ENCODE measurements around the gene LIMS2.

The LIMS2 gene

GRCh38 chr2:127701193-127701650 lies 25.9 kb upstream of the LIMS2 start, which contains the start of gene SFT2D3:
TSS of gene SFT2D3 (plus strand) at chr2:127701497. CDS start at chr2:127701529, 32 bp downstream.
- ATAC-seq: peak; percentile 80 to 84

GRCh38 chr2:127700527-127701192 lies 25.3 kb upstream of the LIMS2 start:
- ATAC-seq: peak; percentile 1 to 2

GRCh38 chr2:127698553-127699355 lies 23.4 kb upstream of the LIMS2 start:
- ATAC-seq: no peak

- no peak for ATAC-seq
Measured at GRCh38 chr2:127697482-127698180, 22.3 kb upstream of the LIMS2 start.

GRCh38 chr2:127695491-127696472 lies 20.5 kb upstream of the LIMS2 start:
- ATAC-seq: peak; percentile 39 to 69

- no peak for ATAC-seq
Measured at GRCh38 chr2:127694986-127695385, 19.7 kb upstream of the LIMS2 start.

GRCh38 chr2:127690696-127691095 lies 15.4 kb upstream of the LIMS2 start:
- no peak for ATAC-seq

GRCh38 chr2:127688405-127688804 lies 13.1 kb upstream of the LIMS2 start:
- ATAC-seq: no peak

- ATAC-seq: no peak
Measured at GRCh38 chr2:127685410-127686080, 10.2 kb upstream of the LIMS2 start.

GRCh38 chr2:127683757-127684156 lies 8.4 kb upstream of the LIMS2 start:
- ATAC-seq: no peak

GRCh38 chr2:127683056-127683455 lies 7.7 kb upstream of the LIMS2 start:
- ATAC-seq: no peak

- no peak for ATAC-seq
Measured at GRCh38 chr2:127681976-127682857, 6.9 kb upstream of the LIMS2 start.

- ATAC-seq: no peak
Measured at GRCh38 chr2:127681288-127681804, 6.0 kb upstream of the LIMS2 start.

GRCh38 chr2:127680706-127681287 lies 5.5 kb upstream of the LIMS2 start:
- ATAC-seq: no peak

GRCh38 chr2:127679680-127680361 lies 4.5 kb upstream of the LIMS2 start:
- no peak for ATAC-seq

- no peak for ATAC-seq
Measured at GRCh38 chr2:127678991-127679390, 3.7 kb upstream of the LIMS2 start.

GRCh38 chr2:127678531-127678930 lies 3.2 kb upstream of the LIMS2 start:
- no peak for ATAC-seq

- no peak for ATAC-seq
Measured at GRCh38 chr2:127676906-127677305, 1.6 kb upstream of the LIMS2 start.

Measured in activated CD4-positive, CD25-positive, alpha-beta regulatory T cell treated with anti-CD3 and anti-CD28 coated beads, Interleukin-2, amount 50 U/mL, for 24 hours (primary cell).